RWPE1 (cell line): ENCODE measurements around the gene ITGB4.

Experiments used
- CTCF ChIA-PET: fragments of 350-600 bp; sonication (Branson Sonifier 250); formaldehyde crosslinking; extraction: SDS; loops from one replicate; lab custom pipeline; 2021; lab: Yijun Ruan, JAX
- POLR2A ChIA-PET: fragments of 400-600 bp; formaldehyde crosslinking; extraction: SDS; loops from one replicate; lab custom pipeline; 2020; ENCODE audit warnings: antibody characterized with exemption; ENCODE audit not compliant: low non-redundant PET; lab: Yijun Ruan, JAX
- DNase-seq: peaks from one replicate; pipeline ENCODE4 v3.0.0; 2012; ENCODE audit warnings: low spot score
- H3K27ac ChIP-seq: fragments of 450-650 bp; 2 replicates; pipeline ENCODE4 v1.5.1; 2017
- TF ChIP-seq, protein P1 (sequence below): fragments of 450-650 bp; conservative IDR thresholded peaks from 2 replicates; pipeline ENCODE4 v1.5.1; 2017; ENCODE audit warnings: low read depth, mild to moderate bottlenecking

Gene ITGB4

DNA sequence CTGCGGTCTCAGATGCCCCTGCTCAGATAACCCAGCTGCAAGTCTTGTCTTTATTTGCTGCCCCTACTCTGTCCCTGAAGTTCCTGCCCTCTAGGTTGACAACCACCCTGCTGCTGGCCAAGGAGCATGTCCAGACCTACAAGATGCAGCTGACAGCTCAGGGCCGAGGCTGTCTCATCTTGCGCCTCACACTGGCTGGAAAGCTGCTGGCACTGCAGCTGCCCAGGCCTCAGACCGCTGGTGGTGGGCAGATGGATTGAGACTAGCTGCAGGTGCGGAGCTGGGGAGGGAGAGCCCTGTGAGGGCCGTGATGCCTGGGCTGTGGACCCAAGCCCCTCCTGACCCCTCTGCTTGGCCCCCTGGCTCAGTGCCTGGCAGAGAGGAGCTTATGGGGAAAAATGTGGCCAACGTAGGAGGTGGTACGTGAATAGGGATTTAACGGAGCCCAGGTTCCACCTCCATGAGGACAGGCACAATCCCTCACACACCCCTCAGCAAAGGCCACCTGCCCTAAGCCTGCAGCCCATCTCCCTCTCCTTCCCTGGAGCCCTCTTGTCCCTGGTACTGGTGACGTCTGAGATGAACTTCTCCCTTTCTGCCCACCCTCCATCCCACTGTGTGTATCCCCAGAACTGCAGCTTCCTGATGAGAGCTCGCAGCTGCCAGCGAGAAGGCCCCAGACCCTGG is 52.0 kb downstream of the ITGB4 start:
- TF ChIP-seq, protein P1, sequence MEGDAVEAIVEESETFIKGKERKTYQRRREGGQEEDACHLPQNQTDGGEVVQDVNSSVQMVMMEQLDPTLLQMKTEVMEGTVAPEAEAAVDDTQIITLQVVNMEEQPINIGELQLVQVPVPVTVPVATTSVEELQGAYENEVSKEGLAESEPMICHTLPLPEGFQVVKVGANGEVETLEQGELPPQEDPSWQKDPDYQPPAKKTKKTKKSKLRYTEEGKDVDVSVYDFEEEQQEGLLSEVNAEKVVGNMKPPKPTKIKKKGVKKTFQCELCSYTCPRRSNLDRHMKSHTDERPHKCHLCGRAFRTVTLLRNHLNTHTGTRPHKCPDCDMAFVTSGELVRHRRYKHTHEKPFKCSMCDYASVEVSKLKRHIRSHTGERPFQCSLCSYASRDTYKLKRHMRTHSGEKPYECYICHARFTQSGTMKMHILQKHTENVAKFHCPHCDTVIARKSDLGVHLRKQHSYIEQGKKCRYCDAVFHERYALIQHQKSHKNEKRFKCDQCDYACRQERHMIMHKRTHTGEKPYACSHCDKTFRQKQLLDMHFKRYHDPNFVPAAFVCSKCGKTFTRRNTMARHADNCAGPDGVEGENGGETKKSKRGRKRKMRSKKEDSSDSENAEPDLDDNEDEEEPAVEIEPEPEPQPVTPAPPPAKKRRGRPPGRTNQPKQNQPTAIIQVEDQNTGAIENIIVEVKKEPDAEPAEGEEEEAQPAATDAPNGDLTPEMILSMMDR, result no peak
- peak overlapping the region; percentile 73 for H3K27ac ChIP-seq
- CTCF ChIA-PET, result interaction anchor here (0.6 to 2.4 kb wide), 7 partner anchors 8 to 73 kb away, joined by 3 to 15 read pairs (median 4); partner anchors contain the start of gene GALK1
- POLR2A ChIA-PET, result no interaction called here
- no peak for DNase-seq

DNA sequence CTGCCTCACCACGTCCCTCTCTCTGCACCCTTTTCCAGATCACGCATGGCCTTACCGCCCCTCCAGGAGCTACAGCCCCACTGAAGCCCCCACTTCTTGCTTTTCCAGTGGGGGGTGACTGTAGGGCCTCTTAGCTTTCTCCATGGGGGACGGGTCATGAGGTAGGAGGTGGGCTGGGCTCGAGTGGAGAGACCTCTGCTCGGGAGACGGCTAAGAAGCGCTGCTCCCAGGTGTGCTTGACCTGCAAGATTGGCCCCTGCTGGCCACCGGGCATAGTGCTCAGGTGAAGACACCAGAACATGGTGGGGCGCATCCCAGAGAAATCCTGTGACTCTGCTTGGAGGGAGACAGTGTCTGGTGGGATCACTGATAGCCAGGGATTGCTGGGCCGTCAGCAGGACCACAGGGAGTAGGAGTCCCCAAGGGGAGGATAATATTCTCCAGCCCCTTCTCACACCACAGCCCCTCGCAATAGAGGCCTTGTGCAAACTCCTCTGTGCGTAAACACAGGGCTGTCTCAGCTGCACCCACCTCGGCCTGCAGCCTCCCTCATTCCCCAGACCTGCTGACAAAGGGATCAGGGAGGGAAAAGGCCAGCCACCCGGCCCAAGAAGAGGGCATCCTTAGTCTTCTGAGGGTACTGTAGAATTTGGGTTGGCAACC is 52.7 kb downstream of the ITGB4 start:
- ChIA-PET CTCF (interaction anchor here (0.6 to 2.4 kb wide), 5 partner anchors 9 to 120 kb away, joined by 3 to 15 read pairs (median 4); partner anchors contain the start of gene GALK1), POLR2A (no interaction called here)
- peak overlapping the region; percentile 73 for H3K27ac ChIP-seq
- no peak for DNase-seq
- TF ChIP-seq, protein P1, result no peak

DNA sequence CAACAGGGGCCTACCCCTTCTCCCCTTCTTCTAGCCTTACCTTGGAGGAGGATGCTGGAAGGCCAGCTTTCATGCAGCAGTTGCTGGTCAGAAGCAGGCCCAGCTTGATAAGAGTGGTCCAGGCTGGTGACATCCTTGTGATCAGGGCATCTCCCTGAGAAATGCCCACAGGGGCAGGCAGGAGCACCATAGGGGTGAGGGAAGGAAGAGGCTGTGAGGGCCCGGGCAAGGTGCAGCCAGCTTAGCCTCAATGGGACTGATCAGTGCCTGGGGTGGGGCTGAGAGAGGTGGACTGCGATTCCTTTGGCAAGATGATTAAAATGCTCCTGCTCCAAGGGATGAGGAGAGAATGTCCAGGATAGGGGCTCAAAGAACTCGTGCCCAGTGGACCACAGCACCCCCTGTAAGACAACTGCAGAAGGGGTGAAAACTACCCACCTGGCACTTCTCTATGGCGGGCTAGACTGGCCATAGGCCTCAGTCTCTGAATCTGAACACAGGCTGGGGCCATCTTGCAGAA is 53.3 kb downstream of the ITGB4 start:
- DNase-seq, result no peak
- TF ChIP-seq, protein P1, result no peak
- ChIA-PET POLR2A (interaction anchor here (0.8 kb wide), 1 partner anchor 39 kb away, joined by 4 read pairs; no protein-coding TSS in a partner anchor), CTCF (interaction anchor here (0.5 to 2.4 kb wide), 4 partner anchors 9 to 136 kb away, joined by 3 to 15 read pairs (median 3); partner anchors contain the start of gene GALK1)
- H3K27ac ChIP-seq, result peak overlapping the region; percentile 73

DNA sequence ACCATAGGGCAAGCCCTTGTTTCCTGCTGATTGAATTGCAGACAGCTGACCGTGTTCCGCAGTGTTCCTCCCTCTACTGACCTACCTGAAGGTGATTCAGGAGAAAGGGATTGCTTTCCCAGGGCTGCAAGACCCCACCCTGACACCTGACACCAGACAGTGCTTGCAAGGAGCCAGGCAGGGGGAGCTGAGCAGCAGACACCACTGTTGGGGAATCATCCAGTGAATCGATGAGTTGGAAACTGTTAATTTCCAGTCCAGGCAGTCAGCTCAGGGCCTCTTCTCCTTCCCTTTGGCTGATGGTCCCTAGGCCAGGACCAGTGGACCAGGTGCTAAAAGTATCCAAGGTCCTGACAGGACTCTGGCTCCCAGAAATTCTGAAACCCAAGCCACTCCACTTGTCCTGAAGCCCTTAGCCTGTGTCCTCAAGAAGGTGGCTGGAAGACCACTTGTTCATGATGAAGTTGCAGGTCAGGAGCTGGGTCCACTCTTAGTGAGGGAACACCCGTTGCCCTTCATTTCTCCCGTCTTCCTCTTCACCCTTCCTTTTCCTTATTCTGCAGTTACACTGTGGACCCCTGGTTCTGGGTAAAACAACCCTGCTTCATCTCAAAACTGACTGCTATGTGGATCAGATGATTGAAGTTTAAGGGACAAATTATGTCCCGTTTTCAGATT is 53.9 kb downstream of the ITGB4 start:
- TF ChIP-seq, protein P1, result no peak
- CTCF ChIA-PET, result interaction anchor here (0.5 to 2.4 kb wide), 4 partner anchors 10 to 136 kb away, joined by 3 to 15 read pairs (median 3); partner anchors contain the start of gene GALK1
- POLR2A ChIA-PET, result interaction anchor here (0.8 kb wide), 1 partner anchor 38 kb away, joined by 4 read pairs; no protein-coding TSS in a partner anchor
- H3K27ac ChIP-seq, result peak overlapping the region; percentile 73
- DNase-seq, result no peak

DNA sequence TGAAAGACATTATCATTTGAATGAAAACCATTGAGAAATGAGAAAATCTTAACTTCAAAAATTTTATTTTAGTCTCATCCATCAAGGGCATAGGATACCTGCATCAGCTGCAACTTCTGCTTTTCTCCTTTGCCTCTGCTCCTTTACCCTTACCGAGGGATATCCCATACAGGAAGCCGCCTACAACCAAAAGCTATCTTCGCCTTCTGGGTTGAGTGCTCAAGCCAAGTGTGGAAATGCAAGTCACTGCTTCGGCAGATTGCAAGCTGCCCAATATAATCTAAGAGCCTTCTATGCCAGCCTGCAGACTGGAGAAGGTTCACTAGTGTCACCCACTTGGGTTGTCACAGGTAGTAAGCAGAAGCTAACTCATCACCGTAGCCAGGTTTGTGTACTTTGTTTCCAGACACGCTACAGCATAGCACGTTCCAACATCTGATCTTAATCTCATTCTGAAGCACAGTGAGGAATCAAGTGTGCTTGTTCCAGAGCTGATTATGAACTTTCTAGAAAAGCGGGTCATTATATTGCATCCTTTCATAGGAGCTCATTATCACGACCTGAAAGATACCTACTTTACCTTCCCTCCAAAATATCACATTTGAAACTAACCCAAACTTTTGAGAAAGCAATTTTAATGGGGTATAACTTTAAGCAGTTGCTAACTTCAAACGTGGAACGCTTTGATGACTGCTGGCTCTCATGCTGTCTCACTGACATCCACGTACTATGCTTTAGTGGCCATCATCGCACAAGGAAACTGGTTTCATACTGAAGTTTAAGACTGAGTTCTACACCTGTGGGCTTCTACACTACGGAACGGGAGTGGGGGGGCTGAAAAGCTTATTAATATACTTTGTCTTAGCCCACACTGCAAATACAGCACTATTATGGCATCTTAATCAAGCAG is 55.4 kb downstream of the ITGB4 start:
- ChIA-PET POLR2A (interaction anchor here (0.7 to 1.6 kb wide), 3 partner anchors 68 to 101 kb away, joined by 3 to 4 read pairs (median 3); no protein-coding TSS in a partner anchor), CTCF (interaction anchor here (0.7 to 0.8 kb wide), 2 partner anchors 12 to 188 kb away, joined by 3 read pairs; partner anchors contain the start of gene GALK1)
- DNase-seq, result no peak
- TF ChIP-seq, protein P1, result no peak
- peak overlapping the region; percentile 73 for H3K27ac ChIP-seq
